ENCODE measurements around the gene TYSND1.

GRCh38 chr10:70139997-70140250, 6.6 kb downstream of the TYSND1 start:
- TF ChIP-seq CTCF (IDR thresholded peaks at IDR 0.05), result no peak
- no peak for TF ChIP-seq ELK1 (IDR thresholded peaks at IDR 0.05; ENCODE audit: low read depth, low read length)
- no peak for TF ChIP-seq FOXS1 (CRISPR knock-in tag; IDR thresholded peaks at IDR 0.05)
- no peak for TF ChIP-seq CEBPB (IDR thresholded peaks at IDR 0.05)
- no peak for TF ChIP-seq CHD4 (IDR thresholded peaks at IDR 0.05; ENCODE audit: borderline replicate concordance)
- TF ChIP-seq ESRRA (IDR thresholded peaks at IDR 0.05; ENCODE audit: borderline replicate concordance, low read length), result no peak

Measured in A549 (cell line).